22Rv1 (cell line): ENCODE data around the gene SMARCA4.

Source experiments
- CTCF ChIP-seq: fragments of 450-650 bp; IDR thresholded peaks from 2 replicates; pipeline ENCODE4 v1.5.1; 2017; ENCODE audit warnings: mild to moderate bottlenecking
- ZFX ChIP-seq: fragments of 450-650 bp; IDR thresholded peaks from 2 replicates; pipeline ENCODE4 v1.6.1; 2017; ENCODE audit warnings: antibody characterized with exemption, borderline replicate concordance

GRCh38 chr19:11088506-11089253 is 127.8 kb downstream of the SMARCA4 start:
- TF ChIP-seq CTCF (no peak), ZFX (no peak)
